SH-SY5Y (cell line): ENCODE data around the gene WNK3.

Experiments used
- GATA2 ChIP-seq: IDR thresholded peaks from 2 replicates; pipeline ENCODE4 v1.6.1; 2011; ENCODE audit warnings: mild to moderate bottlenecking, low read depth, low read length
- GATA3 ChIP-seq: IDR thresholded peaks from 2 replicates; pipeline ENCODE4 v1.6.1; 2011; ENCODE audit warnings: low read depth, mild to moderate bottlenecking, low read length, moderate library complexity

DNA sequence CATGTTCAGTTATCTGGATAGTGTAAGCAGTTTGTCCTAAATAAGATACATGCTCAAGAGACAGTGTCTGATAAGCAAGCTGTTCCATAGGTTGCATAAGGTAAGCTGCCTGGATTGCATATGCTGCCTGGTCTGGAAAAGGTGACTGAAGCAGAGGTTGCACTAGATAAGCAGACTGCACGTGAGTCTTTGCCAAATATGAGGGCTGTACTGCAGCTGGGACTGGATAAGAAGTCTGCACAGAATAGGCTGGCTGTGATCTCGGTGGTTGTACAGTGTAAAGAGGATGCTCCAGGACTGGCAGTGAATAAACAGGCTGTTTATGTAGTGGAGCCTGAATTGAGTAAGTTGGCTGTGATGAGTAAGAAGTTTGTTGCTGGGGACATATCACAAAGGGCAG is 68.9 kb downstream of the WNK3 start:
- TF ChIP-seq GATA3, result no peak
- TF ChIP-seq GATA2, result no peak
